K562 (cell line): ENCODE measurements around the gene YPEL1. TPM values are rescaled to one million over a fixed set of nuclear protein-coding genes. Genes with fewer than 3 reads are reported as not detected.

Experiments used
- ARID4B ChIP-seq: sonication (generic); formaldehyde crosslinking; IDR thresholded peaks from 2 replicates; pipeline ENCODE4 v1.8.0; 2022; ENCODE audit warnings: mild to moderate bottlenecking, missing genetic modification reagents
- BMI1 ChIP-seq: fragments of 150-350 bp; IDR thresholded peaks from 2 replicates; pipeline ENCODE4 v1.6.1; 2014; ENCODE audit warnings: low read length
- CSDE1 ChIP-seq, 2 experiments: fragments of 450-650 bp; IDR thresholded peaks; 2 replicates each; pipeline ENCODE4 v1.6.1; 2016; ENCODE audit warnings: mild to moderate bottlenecking in 1 of 2
- GTF2A2 ChIP-seq: IDR thresholded peaks from 2 replicates; pipeline ENCODE4 v1.6.1; 2016; ENCODE audit warnings: mild to moderate bottlenecking, missing genetic modification characterization, missing compliant biosample characterization
- STAT6 ChIP-seq: sonication (generic); formaldehyde crosslinking; IDR thresholded peaks from 2 replicates; pipeline ENCODE4 v1.8.1; 2023; ENCODE audit warnings: mild to moderate bottlenecking, missing genetic modification reagents
- ZNF263 ChIP-seq: sonication (generic); formaldehyde crosslinking; IDR thresholded peaks from 2 replicates; pipeline ENCODE4 v1.8.0; 2022; ENCODE audit warnings: mild to moderate bottlenecking, missing genetic modification reagents, borderline replicate concordance
- polyA plus RNA-seq, 8 experiments: library from polyadenylated mRNA; depleted of rRNA in 4 of 8; stranded (reverse) in 5 of 8; unstranded in 3 of 8; fragments of >200 nt; fragmentation: Nextera tagmentation in 2 of 8; fragmentation: Illumina TruSeq in 1 of 8; extraction: Ambion mirVana in 2 of 8; extraction: Trizol in 1 of 8; gene quantifications; 2 replicates each; pipeline versions ENCODE4 v1.2.1 to v1.2.3, GENCODE V29; 2011 to 2014; ENCODE audit warnings: inconsistent platforms in 1 of 8, missing spikeins in 1 of 8
- total RNA-seq, 7 experiments: library from RNA; depleted of rRNA in 6 of 7; stranded (reverse); fragments of >200 nt in 6 of 7; fragmentation: Illumina TruSeq in 2 of 7; extraction: Trizol in 2 of 7; gene quantifications; 2 replicates each; pipeline versions ENCODE4 v1.2.1 to v1.2.3, GENCODE V29; 2011 to 2021; ENCODE audit warnings: low replicate concordance in 1 of 7
- TF ChIP-seq, protein P1 (sequence below): sonication (generic); formaldehyde crosslinking; IDR thresholded peaks from 2 replicates; pipeline ENCODE4 v1.8.0; 2022; ENCODE audit warnings: missing genetic modification reagents, mild to moderate bottlenecking, moderate library complexity, borderline replicate concordance
- TF ChIP-seq, protein P2 (sequence below): fragments of 450-650 bp; formaldehyde crosslinking; IDR thresholded peaks from 2 replicates; pipeline ENCODE4 v1.4.0; 2022; ENCODE audit warnings: mild to moderate bottlenecking, moderate library complexity

YPEL1 gene
- total and polyA plus RNA-seq, 9 of the 15 experiments (the other 6 are each of a cell fraction or from before 2014, with no cell fraction given): 0.07 to 2.2 (median 0.46) TPM

DNA sequence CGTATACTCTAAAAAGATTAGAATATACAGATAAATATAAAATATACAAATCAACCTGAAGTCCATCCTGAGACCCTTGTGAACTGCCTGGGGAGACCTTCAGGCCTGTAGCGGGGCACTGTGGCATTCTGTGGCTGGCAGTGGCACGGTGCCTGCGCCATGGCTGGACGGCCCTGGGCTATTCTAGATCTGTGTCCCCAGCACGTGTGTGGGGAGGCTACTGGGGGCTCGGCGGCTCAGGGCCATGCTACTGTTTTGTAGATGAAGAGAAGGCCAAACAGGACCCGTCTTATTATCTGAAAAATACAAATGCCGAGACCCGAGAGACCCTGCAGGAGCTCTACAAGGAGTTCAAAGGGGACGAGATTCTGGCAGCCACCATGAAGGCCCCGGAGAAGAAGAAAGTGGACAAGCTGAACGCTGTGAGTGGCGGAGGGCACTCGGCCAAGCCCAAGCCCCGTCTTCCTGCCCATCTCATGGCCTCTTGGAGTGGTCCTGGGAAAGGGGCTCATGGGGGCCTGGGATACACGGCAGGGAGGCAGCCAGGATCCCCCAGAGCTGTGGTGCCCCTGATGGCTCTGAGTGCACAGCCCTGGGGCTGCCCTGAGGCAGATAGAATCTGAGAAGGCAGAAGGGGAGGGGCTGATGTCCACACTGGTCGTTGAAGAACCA is 51.0 kb downstream of the YPEL1 start (continued):
- TF ChIP-seq ZNF263 (CRISPR knock-in tag): 0 out of 2 replicates have a peak, but pooled peaks have one; percentile 30
- no peak for TF ChIP-seq ARID4B
- TF ChIP-seq, protein P1, sequence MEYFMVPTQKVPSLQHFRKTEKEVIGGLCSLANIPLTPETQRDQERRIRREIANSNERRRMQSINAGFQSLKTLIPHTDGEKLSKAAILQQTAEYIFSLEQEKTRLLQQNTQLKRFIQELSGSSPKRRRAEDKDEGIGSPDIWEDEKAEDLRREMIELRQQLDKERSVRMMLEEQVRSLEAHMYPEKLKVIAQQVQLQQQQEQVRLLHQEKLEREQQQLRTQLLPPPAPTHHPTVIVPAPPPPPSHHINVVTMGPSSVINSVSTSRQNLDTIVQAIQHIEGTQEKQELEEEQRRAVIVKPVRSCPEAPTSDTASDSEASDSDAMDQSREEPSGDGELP (CRISPR knock-in tag): 0 out of 2 replicates have a peak, but pooled peaks have one; percentile 28
- TF ChIP-seq, protein P2, sequence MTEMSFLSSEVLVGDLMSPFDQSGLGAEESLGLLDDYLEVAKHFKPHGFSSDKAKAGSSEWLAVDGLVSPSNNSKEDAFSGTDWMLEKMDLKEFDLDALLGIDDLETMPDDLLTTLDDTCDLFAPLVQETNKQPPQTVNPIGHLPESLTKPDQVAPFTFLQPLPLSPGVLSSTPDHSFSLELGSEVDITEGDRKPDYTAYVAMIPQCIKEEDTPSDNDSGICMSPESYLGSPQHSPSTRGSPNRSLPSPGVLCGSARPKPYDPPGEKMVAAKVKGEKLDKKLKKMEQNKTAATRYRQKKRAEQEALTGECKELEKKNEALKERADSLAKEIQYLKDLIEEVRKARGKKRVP (CRISPR knock-in tag): no peak
- TF ChIP-seq STAT6 (CRISPR knock-in tag): 0 out of 2 replicates have a peak, but pooled peaks have one; percentile 22
- no peak for TF ChIP-seq GTF2A2
- no peak for TF ChIP-seq BMI1
- TF ChIP-seq CSDE1 (IDR thresholded peaks at IDR 0.05): no peak
